Nucleus accumbens (tissue), 56 donors: ENCODE data around the gene BLM.
A peak's percentile ranks its signal among the peaks of the same experiment; 100 is the strongest.
"Not testable (repeated sequence)": the region's sequence is repeated elsewhere in the genome, so short reads cannot be mapped to it uniquely, and the experiment has no call there.

Experiments
- DNase-seq, 56 donors: peaks; one replicate each; lab custom pipeline; 2025; lab: John Stamatoyannopoulos, UW

The BLM gene

GRCh38 chr15:90716976-90717821 is at the start of gene BLM:
Gene BLM, plus strand, starts transcription at chr15:90717346. Its CDS starts 30,047 bp downstream, at chr15:90747393.
- DNase-seq = peak; percentile 84 to 98 (median 95)

- DNase-seq = not testable (repeated sequence)
Observed at GRCh38 chr15:90667755-90668345, 49.3 kb upstream of the BLM start.

GRCh38 chr15:90670631-90671030 is 46.5 kb upstream of the BLM start:
- not testable (repeated sequence) for DNase-seq

GRCh38 chr15:90671216-90671615 is 45.9 kb upstream of the BLM start:
- DNase-seq = peak in 4 of 56 donors; percentile 1 to 30 (median 12)

- not testable (repeated sequence) for DNase-seq
Observed at GRCh38 chr15:90673357-90673756, 43.8 kb upstream of the BLM start.

- DNase-seq = no peak
Observed at GRCh38 chr15:90674476-90674875, 42.7 kb upstream of the BLM start.

- no peak for DNase-seq
Observed at GRCh38 chr15:90675464-90675863, 41.7 kb upstream of the BLM start.

GRCh38 chr15:90677807-90678790 is 39.0 kb upstream of the BLM start:
- DNase-seq = no peak

- DNase-seq = no peak
Observed at GRCh38 chr15:90679959-90680358, 37.2 kb upstream of the BLM start.

GRCh38 chr15:90680371-90680935 is 36.7 kb upstream of the BLM start:
- DNase-seq = peak in 1 of 56 donors; percentile 1

- no peak for DNase-seq
Observed at GRCh38 chr15:90681056-90681455, 36.1 kb upstream of the BLM start.

- DNase-seq = no peak
Observed at GRCh38 chr15:90681480-90681879, 35.7 kb upstream of the BLM start.

- DNase-seq = no peak
Observed at GRCh38 chr15:90683371-90683770, 33.8 kb upstream of the BLM start.

- DNase-seq = no peak
Observed at GRCh38 chr15:90683876-90684275, 33.3 kb upstream of the BLM start.

- DNase-seq = no peak
Observed at GRCh38 chr15:90684281-90684680, 32.9 kb upstream of the BLM start.

GRCh38 chr15:90685591-90686434 is 31.3 kb upstream of the BLM start:
- DNase-seq = no peak

GRCh38 chr15:90686435-90687218 is 30.5 kb upstream of the BLM start:
- DNase-seq = no peak

- DNase-seq = not testable (repeated sequence)
Observed at GRCh38 chr15:90689326-90689961, 27.7 kb upstream of the BLM start.
